Ectodermal cell (in vitro differentiated cells): ENCODE data around the gene LIN28B.
"Not testable (repeated sequence)": the region's sequence is repeated elsewhere in the genome, so short reads cannot be mapped to it uniquely, and the experiment has no call there.

Experiments used
- H3K27ac ChIP-seq: 2 replicates; pipeline ENCODE4 v1.7.0; 2013; ENCODE audit warnings: mild to moderate bottlenecking, low read depth, low read length; ENCODE audit not compliant: insufficient read depth, poor library complexity, severe bottlenecking
- H3K27me3 ChIP-seq: 2 replicates; pipeline ENCODE4 v1.7.0; 2013; ENCODE audit warnings: mild to moderate bottlenecking, low read length; ENCODE audit not compliant: insufficient read depth, control insufficient read depth, poor library complexity, severe bottlenecking
- H3K36me3 ChIP-seq: one replicate; pipeline ENCODE4 v1.7.0; 2013; ENCODE audit warnings: low read length; ENCODE audit not compliant: control insufficient read depth, insufficient read depth
- H3K4me1 ChIP-seq: one replicate; pipeline ENCODE4 v1.7.0; 2013; ENCODE audit warnings: low read length; ENCODE audit not compliant: control insufficient read depth, insufficient read depth
- H3K4me3 ChIP-seq: 2 replicates; pipeline ENCODE4 v1.7.0; 2013; ENCODE audit warnings: low read depth, low read length, control low read depth; ENCODE audit not compliant: insufficient read depth
- H3K9me3 ChIP-seq: 2 replicates; pipeline ENCODE4 v1.7.0; 2013; ENCODE audit warnings: mild to moderate bottlenecking, low read length, moderate library complexity; ENCODE audit not compliant: control insufficient read depth
- WGBS, 2 experiments: methylation state at CpG; one replicate each; pipeline ENCODE4 v1.1.7; 2013; ENCODE audit warnings: missing lambda C conversion rate in 2 of 2; 5-methylcytosine and 5-hydroxymethylcytosine counted together

The LIN28B gene

GRCh38 chr6:105058846-105059245 is 101.9 kb downstream of the LIN28B start:
- Histone ChIP-seq H3K27me3 (no peaks in the 10 kb centered on the region), H3K27ac (no peak overlapping the region), H3K4me3 (no peak overlapping the region), H3K4me1 (peaks cover 15% of the 10 kb centered on the region), H3K36me3 (no peaks in the 10 kb centered on the region), H3K9me3 (no peaks in the 10 kb centered on the region)
- 57 to 90% methylated on average over 2 to 3 of the region's 4 CpGs for WGBS, 2 experiments

- WGBS, 2 experiments: 92 to 93% methylated on average over 3 of the region's 3 CpGs
- Histone ChIP-seq H3K27ac (no peak overlapping the region), H3K4me1 (no peaks in the 10 kb centered on the region), H3K4me3 (no peak overlapping the region), H3K27me3 (no peaks in the 10 kb centered on the region), H3K9me3 (no peaks in the 10 kb centered on the region), H3K36me3 (no peaks in the 10 kb centered on the region)
Observed at GRCh38 chr6:105066233-105066632, 109.3 kb downstream of the LIN28B start.

- no peaks in the 10 kb centered on the region for H3K9me3 ChIP-seq
- no peaks in the 10 kb centered on the region for H3K4me1 ChIP-seq
- no peaks in the 10 kb centered on the region for H3K36me3 ChIP-seq
- WGBS, 2 experiments: 92% methylated on average over 3 of the region's 3 CpGs
- no peak overlapping the region for H3K27ac ChIP-seq
- H3K27me3 ChIP-seq: no peaks in the 10 kb centered on the region
- H3K4me3 ChIP-seq: no peak overlapping the region
Observed at GRCh38 chr6:105066836-105067235, 109.9 kb downstream of the LIN28B start.

- no peaks in the 10 kb centered on the region for H3K27me3 ChIP-seq
- WGBS, 2 experiments: 88 to 100% methylated on average over 1 of the region's 1 CpG
- H3K9me3 ChIP-seq: no peaks in the 10 kb centered on the region
- no peaks in the 10 kb centered on the region for H3K4me1 ChIP-seq
- H3K27ac ChIP-seq: peak overlapping the region; percentile 9
- no peak overlapping the region for H3K4me3 ChIP-seq
- no peaks in the 10 kb centered on the region for H3K36me3 ChIP-seq
Observed at GRCh38 chr6:105067329-105067728, 110.4 kb downstream of the LIN28B start.

- H3K27ac ChIP-seq: no peak overlapping the region
- H3K4me1 ChIP-seq: no peaks in the 10 kb centered on the region
- H3K36me3 ChIP-seq: no peaks in the 10 kb centered on the region
- no peak overlapping the region for H3K4me3 ChIP-seq
- 95 to 100% methylated on average over 1 to 2 of the region's 2 CpGs for WGBS, 2 experiments
- no peaks in the 10 kb centered on the region for H3K27me3 ChIP-seq
- no peaks in the 10 kb centered on the region for H3K9me3 ChIP-seq
Observed at GRCh38 chr6:105068407-105068806, 111.5 kb downstream of the LIN28B start.

- no peak overlapping the region for H3K27ac ChIP-seq
- H3K36me3 ChIP-seq: no peaks in the 10 kb centered on the region
- no peak overlapping the region for H3K4me3 ChIP-seq
- no peaks in the 10 kb centered on the region for H3K27me3 ChIP-seq
- no peaks in the 10 kb centered on the region for H3K9me3 ChIP-seq
- no peaks in the 10 kb centered on the region for H3K4me1 ChIP-seq
- WGBS, 2 experiments: 100% methylated on average over 1 of the region's 1 CpG
Observed at GRCh38 chr6:105069821-105070445, 113.0 kb downstream of the LIN28B start.

GRCh38 chr6:105072798-105073199 is 115.9 kb downstream of the LIN28B start:
- no peak overlapping the region for H3K4me3 ChIP-seq
- H3K9me3 ChIP-seq: no peaks in the 10 kb centered on the region
- no peaks in the 10 kb centered on the region for H3K4me1 ChIP-seq
- no peaks in the 10 kb centered on the region for H3K27me3 ChIP-seq
- no peak overlapping the region for H3K27ac ChIP-seq
- H3K36me3 ChIP-seq: no peaks in the 10 kb centered on the region

- peaks cover 10% of the 10 kb centered on the region for H3K36me3 ChIP-seq
- H3K27ac ChIP-seq: no peak overlapping the region
- H3K27me3 ChIP-seq: no peaks in the 10 kb centered on the region
- no peaks in the 10 kb centered on the region for H3K9me3 ChIP-seq
- H3K4me1 ChIP-seq: no peaks in the 10 kb centered on the region
- no peak overlapping the region for H3K4me3 ChIP-seq
Observed at GRCh38 chr6:105075210-105075609, 118.3 kb downstream of the LIN28B start.

- H3K36me3 ChIP-seq, H3K9me3 ChIP-seq, H3K27me3 ChIP-seq, H3K27ac ChIP-seq, H3K4me1 ChIP-seq, H3K4me3 ChIP-seq: not testable (repeated sequence)
- WGBS, 2 experiments: 93% methylated on average over 8 of the region's 8 CpGs
Observed at GRCh38 chr6:105076418-105076817, 119.5 kb downstream of the LIN28B start.

GRCh38 chr6:105077596-105078385 is 120.9 kb downstream of the LIN28B start:
- Histone ChIP-seq H3K4me1 (no peaks in the 10 kb centered on the region), H3K36me3 (peaks cover 10% of the 10 kb centered on the region), H3K27ac (no peak overlapping the region), H3K9me3 (no peaks in the 10 kb centered on the region), H3K4me3 (no peak overlapping the region), H3K27me3 (no peaks in the 10 kb centered on the region)
- WGBS, 2 experiments: 0% methylated on average over 1 of the region's 1 CpG; no CpG with 5 or more reads in 1 of the 2 experiments
